Cardiac fibroblast (primary cell): ENCODE results near the gene FSTL4.

Experiments
- DNase-seq, 2 donors: peaks; one replicate each; pipeline versions ENCODE4 v3.0.0 to v3.0.0-alpha.2; 2010; ENCODE audit warnings: low read depth in 2 of 2
- H3K4me3 ChIP-seq, 2 donors: replicated peaks in 1 of 2; 1 replicate in 1 of 2; 2 replicates in 1 of 2; pipeline ENCODE4 v1.5.1; 2011; ENCODE audit warnings: low read depth in 2 of 2, low read length in 2 of 2, mild to moderate bottlenecking in 2 of 2, moderate library complexity in 1 of 2
- TF ChIP-seq, protein P1 (sequence below): IDR thresholded peaks from one replicate; pipeline ENCODE4 v1.5.1; 2011; ENCODE audit warnings: low read depth, mild to moderate bottlenecking, low read length, inconsistent platforms

FSTL4 gene

DNA sequence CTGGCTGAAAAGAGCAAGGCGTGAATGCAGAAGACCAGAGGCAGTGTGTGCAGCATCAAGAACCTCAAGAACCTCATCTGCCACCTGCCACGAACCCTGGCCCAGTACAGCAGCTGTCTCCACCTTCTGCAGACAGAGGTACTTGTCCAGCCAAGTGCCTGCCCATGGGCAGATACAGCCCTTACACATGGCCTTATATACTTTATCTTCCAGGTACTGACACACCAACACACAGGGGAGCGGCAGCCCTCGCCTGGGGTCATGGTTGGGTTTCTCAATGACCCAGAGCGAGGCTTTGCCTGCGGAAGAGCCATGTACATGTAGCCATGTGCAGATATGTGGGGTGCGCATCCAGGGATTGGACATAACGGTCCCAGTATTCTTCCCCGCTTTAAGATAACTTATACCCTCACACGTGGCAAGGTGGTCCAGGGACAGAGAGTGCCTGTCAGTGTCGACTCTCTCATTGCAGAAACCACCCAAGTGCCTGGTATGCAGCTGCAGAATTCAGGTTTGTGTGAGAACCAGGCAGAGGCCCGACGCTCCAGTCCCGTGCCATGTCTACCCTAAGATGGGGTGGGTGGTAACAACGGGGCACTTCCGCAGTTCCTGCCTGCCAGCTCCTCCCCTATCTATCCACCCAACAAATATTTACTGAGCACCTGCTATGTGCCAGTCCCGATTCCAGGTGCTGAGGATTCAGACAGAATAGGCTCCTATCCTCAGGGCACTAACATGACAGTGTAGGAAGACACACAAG is 206.9 kb downstream of the FSTL4 start:
- no peak overlapping the region for H3K4me3 ChIP-seq
- TF ChIP-seq, protein P1, sequence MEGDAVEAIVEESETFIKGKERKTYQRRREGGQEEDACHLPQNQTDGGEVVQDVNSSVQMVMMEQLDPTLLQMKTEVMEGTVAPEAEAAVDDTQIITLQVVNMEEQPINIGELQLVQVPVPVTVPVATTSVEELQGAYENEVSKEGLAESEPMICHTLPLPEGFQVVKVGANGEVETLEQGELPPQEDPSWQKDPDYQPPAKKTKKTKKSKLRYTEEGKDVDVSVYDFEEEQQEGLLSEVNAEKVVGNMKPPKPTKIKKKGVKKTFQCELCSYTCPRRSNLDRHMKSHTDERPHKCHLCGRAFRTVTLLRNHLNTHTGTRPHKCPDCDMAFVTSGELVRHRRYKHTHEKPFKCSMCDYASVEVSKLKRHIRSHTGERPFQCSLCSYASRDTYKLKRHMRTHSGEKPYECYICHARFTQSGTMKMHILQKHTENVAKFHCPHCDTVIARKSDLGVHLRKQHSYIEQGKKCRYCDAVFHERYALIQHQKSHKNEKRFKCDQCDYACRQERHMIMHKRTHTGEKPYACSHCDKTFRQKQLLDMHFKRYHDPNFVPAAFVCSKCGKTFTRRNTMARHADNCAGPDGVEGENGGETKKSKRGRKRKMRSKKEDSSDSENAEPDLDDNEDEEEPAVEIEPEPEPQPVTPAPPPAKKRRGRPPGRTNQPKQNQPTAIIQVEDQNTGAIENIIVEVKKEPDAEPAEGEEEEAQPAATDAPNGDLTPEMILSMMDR = no peak
- DNase-seq = no peak

DNA sequence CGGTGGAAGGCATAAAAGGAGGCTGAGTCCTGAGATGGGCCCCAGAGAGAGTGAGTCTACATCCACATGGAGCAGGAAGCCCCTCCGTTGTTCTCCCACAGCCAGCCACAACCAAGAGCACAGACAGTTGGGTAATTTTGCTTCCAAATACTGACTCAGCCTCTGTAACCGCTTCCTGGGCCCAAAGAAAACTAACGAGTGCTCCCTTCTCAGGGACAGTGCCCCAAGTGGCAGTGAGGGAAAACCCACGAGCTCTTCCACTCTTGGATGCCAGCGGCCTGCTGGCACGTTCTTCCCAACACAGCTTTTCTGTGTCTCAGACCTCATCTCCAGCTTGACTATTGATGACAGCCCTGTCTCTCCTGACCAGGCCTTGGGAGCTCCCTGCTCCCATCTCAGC is 207.6 kb downstream of the FSTL4 start:
- H3K4me3 ChIP-seq = no peak overlapping the region
- peak in 1 of 2 donors; percentile 3 for DNase-seq
- TF ChIP-seq, protein P1 = no peak

DNA sequence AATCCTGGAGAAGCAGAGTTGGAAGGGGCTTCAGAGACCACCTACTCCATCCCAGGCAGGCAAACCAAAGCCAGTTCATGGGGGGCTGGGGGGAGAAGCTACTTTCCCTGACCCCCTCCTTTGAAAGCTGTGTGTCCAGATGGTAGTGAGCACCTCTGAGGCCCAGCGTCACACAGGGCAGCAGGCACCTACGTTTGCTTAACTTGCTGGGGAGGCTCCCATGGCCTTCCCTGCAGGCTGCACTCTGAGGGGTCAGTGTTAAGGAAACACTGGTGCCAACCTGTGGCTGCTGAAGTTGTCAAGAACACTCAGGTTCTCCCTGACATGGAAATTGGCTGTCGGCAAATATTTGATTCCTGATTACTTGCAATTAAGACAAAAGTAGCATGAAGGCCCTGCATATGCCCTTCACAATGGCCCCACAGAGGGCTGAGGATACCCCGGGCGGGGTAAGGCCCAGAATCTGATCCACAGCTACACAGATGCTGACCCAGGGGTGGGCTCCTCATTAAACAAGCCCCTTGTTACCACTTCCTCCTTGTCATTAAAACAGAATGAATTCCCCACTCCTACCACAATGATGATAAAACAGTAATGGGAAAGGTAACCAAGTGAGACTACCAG is 208.5 kb downstream of the FSTL4 start:
- H3K4me3 ChIP-seq = no peak overlapping the region
- TF ChIP-seq, protein P1 = no peak
- no peak for DNase-seq

DNA sequence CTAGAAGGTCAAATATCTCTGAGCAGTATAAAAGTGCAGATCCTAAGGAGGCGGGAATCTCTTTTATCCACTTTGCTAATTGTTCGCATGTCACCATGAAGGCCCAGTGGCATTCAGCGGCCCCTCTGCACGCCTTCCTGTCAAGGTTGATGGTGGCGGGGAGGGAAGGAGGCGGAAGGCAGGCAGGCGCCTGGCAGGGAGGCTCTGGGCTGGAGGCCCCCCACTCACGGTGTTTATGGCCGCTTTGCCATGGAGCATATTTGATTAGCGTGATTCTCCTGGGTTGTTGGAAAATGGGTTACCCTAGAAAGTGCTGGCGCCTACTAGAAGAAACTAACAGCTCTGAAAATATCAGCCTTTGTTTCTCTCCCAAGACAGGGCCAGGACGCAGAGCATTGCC is 209.6 kb downstream of the FSTL4 start:
- no peak for DNase-seq
- TF ChIP-seq, protein P1 = no peak

DNA sequence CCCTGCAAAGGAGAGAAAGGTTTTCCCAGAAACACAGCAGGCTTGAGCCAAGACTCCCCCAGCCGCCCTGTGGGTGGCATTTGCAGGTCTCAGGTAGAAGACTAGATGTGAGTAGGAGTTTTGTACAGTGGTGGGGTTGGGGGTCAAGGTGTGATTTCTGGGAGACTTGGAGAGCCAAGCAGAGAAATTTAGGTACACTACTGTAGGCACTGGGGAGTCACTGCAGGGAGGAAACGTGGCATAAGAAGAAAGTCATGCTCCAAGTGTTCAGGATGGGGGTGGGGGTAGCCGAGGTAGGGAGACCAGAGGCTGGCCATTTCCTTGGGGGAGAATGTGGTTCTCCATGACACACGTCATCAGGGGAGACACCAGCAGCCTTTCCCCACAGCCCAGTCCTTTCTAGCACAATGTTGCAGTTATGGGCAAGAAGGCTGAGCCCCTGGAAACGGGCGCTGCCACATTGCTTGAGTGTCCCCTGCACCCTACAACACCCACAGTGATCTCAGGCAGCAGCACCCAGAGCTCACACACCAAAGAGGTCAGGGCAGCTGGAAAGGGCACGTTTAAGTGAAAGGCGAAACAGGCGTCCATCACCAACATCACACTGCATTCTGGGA is 210.5 kb downstream of the FSTL4 start:
- no peak overlapping the region for H3K4me3 ChIP-seq
- no peak for DNase-seq
- TF ChIP-seq, protein P1 = no peak

More for the DNA sequence above, 209.6 kb downstream of the FSTL4 start:
- H3K4me3 ChIP-seq = no peak overlapping the region

DNA sequence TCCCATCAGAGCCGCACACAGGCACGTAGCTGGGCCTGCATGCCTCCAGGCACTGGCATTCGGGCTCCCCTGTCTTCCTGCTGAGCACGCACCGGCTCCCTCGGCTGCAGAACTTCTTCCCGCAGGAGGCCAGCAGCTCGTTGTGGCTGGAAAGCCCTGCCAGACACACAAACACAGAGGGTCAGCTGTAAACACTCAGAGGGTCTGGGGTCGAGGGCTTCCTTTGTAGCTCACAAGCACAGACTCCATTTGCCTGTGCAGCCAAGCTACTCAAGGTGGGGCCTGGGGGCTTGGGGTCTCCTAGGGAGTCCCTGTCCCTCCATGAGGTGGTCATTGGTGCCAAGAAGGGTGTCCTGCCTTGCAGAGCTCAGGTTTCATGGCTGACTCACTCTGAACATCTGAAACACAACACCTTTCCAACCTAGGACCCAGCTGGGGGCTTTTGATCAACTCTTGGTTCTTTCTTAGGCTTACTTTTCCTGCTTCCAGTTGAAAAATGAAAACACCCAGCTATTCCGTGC is 211.4 kb downstream of the FSTL4 start:
- no peak for DNase-seq
- H3K4me3 ChIP-seq = no peak overlapping the region
- TF ChIP-seq, protein P1 = no peak
